NCI-H2107 (cell line): ENCODE results near the gene PPM1D.
"Not testable (repeated sequence)": the region's sequence is repeated elsewhere in the genome, so short reads cannot be mapped to it uniquely, and the experiment has no call there.

Experiments
- DNase-seq: peaks from one replicate; lab custom pipeline; 2025; lab: John Stamatoyannopoulos, UW

Gene PPM1D

DNA sequence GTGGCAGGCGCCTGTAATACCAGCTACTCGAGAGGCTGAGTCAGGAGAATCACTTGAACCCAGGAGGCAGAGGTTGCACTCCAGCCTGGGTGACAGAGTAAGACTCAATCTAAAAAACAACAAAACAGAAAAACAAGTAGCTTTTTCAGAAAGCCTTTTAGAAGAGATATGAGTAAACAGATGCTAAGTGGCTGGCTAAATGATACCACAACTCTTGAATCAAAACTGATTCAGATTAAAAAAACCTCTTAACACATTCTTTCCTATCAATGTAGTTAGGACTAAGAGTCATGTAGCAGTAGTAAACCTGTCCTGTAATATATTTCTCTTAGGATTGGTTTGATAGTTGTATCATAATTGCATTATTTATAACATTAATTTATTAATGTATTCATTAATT, 23.0 kb downstream of the PPM1D start:
- no peak for DNase-seq

DNA sequence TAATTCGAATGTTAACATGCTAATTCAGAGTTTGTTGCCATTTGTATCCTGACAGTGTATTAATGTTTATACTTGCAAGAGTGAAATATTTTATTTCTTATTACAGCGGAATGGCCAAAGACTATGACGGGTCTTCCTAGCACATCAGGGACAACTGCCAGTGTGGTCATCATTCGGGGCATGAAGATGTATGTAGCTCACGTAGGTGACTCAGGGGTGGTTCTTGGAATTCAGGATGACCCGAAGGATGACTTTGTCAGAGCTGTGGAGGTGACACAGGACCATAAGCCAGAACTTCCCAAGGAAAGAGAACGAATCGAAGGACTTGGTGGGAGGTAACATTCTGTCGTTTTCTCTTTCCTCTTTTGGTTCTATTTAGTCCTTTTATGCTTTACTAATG, 23.4 kb downstream of the PPM1D start:
- DNase-seq = no peak

DNA sequence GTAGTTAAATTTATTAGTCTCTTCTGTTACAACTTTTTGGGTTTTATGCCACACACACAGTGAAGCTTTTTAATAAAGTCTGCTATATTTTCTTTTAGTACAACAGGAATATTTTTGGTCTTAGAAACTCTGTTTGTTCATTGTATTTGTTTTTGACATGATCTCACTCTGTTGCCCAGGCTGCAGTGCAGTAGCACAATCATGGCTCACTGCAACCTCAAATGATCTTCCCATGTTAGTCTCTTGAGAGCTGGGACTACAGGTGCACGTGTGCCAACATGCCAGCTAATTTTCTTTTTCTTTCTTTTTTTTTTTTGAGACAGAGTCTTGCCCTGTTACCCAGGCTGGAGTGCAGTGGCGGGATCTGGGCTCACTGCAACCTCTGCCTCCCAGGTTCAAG, 27.1 kb downstream of the PPM1D start:
- no peak for DNase-seq

DNA sequence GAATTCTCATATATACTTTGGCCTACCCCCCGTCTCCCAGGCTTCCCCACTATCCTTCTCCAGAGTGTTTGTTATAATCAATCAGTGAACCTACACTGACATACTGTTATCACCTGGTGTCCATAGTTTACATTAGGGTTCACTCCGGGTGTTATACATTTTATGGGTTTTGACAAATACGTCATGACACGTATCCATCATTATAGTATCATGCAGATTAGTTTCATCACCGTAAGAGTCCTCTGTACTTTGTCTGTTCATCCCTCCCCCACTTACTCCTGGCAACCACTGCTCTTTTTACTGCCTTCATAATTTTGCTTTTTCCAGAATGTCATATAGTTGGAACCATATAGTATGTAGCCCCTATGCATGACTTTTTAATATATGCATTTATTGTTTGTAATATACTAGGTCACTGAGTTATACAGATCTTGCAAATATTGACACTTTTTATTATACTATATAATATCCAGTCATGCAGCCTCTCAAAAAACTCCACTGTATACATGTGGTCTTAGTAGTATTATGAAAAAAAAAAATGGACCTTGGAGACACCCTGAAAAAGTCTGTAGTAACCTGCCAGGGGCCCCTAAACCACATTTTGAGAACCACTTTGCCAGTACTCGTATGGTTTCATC, 28.4 kb downstream of the PPM1D start:
- no peak for DNase-seq

DNA sequence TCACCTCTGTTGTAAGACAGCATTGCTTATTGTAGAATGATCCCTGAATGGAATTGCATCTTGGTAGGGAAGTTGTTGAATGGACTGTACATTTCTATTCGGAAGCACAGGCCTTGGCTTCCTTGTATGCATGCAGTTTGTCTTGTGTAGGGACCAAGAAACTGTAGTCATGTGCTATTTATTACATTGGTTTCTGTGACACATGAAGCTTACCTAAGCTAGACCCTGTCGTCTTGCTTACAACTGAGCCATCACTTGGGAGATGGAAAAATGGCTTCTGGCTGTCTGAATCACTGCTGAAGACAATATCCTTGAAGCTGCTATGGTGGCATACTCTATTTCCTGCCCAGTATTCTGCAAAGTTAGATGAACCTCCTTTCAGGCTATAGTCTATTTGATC, 29.1 kb downstream of the PPM1D start:
- no peak for DNase-seq

DNA sequence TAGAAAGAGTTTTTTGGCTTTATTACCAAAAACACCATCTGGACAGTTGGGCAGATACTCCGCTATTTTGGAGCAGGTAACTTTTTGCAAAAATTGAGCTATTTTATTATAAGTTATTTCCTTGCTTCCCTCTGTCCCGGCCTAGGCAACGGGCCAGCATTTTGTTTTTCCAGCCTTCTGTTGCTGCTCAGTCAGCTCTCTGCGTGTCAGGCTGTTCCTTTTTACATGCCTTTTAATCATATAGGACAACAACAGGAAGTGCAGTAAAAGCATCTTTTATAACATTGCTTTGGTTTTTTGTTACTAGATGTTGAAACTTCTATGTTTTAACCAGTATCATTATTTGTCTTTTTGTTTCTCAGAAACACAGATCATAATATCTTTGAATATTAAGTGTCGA, 30.4 kb downstream of the PPM1D start:
- DNase-seq = no peak

DNA sequence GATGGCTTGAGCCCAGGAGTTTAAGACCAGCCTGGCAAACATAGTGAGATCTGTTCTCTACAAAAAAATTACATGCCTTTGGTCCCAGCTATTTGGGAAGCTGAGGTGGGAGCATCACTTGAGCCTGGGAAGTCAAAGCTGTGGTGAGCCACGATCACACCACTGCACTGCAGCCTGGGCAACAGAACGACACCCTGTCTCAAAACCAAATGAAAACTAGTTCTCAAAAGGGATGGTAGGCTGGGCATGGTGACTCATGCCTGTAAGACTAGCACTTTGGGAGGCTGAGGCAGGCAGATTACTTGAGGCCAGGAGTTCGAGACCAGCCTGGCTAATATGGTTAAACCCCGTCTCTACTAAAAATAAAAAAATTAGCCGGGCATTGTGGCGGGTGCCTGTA, 31.1 kb downstream of the PPM1D start:
- no peak for DNase-seq

DNA sequence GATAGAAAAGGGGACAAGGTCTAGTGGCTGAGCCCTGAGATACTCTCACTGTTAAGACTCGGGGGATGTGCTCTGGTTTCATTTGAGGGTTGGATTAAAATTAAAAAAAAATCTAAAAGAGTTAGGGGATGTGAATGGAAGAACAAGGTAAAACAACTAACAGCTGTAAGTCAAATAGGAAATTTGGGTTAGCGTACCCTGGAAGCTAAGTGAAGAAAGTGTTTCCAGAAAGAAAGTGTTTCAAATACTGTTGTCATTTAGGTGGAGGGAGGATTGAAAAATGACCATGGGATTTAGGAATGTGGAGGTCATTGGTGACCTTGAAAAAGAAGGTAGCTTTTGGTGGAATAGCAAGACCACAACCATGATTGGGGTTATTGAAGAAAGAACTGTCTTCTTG, 37.7 kb downstream of the PPM1D start:
- no peak for DNase-seq

DNA sequence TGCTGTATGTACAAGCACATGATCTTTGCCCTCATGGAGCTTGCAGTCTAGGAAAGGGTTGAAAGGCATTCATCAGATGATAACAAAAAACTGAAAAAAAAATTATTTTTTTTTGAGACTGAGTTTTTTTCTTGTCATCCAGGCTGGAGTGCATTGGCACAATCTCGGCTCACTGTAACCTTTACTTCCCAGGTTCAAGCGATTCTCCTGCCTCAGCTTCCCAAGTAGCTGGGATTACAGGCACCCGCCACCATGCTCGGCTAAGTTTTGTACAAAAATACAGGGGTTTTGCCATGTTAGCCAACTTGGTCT, 39.0 kb downstream of the PPM1D start:
- no peak for DNase-seq

DNA sequence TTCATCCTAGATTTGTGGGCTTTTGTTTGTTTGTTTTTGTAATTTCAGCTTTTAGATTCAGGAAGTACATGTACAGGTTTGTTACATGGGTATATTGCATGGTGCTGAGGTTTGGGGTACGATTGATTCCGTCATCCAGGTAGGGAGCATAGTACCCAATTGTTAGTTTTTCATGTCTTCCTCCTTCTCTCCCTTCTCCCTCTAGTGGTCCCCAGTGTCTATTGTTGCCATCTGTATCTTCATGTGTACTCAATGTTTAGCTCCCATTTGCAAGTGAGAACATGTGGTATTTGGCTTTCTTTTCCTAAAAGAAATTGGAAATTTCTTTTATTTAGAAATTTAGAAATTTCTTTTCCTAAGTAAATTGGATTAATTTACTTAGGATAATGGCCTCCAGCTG, 40.5 kb downstream of the PPM1D start:
- no peak for DNase-seq

DNA sequence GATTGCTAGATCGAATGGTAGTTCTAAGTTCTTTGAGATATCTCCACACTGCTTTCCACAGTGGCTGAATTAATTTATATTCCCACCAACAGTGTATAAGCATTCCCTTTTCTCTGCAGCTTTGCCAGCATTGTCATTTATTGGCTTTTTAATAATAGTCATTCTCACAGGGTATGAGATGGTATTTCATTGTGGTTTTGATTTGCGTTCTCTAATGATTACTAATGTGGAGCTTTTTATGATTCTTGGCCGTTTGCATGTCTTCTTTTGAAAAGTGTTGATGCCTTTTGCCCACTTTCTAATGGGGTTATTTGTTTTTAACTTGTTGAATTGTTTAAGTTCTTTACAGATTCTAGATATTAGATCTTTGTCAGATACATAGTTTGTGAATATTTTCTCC, 41.1 kb downstream of the PPM1D start:
- no peak for DNase-seq

DNA sequence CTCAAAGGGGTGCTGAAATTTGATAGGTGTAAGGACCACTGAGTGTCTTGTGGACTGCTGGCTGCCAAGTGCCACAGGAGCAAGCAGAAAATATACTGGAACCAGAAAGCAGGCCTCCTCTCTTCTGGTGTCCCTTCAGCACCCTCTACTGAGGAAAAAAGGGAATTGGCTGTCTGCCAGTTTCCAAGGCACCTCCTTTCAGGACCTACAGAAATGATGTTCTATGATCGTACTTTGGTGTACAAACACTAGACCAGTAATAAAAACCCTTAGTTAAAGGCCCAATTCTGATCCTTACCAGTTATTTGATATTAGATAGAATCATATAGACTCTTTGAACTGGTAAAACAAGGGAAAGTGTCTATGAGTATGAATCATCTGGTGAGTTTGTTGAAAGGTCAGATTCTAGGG, 41.8 kb downstream of the PPM1D start:
- peak; percentile 73 for DNase-seq

DNA sequence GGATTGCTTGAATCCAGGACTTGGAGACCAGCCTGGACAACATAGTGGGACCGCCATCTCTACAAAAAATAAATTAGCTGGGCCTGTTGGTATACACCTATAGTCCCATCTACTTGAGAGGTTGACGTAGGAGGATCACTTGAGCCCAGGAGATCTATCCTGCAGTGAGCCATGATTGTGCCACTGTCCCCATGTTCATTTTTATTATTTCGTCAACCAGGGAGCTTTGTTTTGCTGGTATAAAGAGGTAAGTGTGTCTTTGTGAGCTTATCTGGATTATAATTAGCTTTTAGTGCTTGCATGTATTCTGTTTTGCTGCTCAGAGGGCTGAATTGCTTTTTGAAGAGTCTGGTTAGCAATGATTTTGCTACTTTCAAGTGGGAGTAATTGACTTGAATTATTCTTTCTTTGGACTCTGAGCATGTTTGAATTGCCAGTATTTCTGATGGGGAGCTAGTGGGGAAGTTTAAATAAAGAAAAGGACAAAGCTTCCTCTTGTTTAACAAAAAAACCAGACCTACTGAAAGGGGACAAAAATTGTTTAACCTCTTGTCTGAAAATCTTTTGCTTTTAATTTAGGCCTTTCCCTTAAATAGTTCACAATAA, 46.0 kb downstream of the PPM1D start:
- peak; percentile 38 for DNase-seq

DNA sequence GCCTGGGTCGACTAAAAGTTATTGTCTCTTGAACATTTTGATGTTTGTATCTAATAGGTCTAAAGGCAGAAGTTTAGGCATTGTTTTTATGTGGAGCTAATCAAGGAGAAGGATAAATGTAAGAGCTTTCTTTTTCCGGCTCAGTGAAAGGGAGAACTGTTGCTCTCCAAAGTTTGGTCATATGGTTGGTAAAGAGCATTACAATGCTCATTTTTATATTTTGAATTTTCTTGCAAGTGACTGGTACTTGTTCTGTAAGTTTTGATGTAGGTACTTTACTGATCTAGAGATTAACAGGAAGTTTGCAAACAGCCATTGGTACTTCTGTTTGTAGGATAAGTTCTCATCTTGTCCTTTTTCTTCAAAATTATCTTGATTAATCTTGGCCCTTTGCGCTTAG, 46.7 kb downstream of the PPM1D start:
- DNase-seq = no peak

DNA sequence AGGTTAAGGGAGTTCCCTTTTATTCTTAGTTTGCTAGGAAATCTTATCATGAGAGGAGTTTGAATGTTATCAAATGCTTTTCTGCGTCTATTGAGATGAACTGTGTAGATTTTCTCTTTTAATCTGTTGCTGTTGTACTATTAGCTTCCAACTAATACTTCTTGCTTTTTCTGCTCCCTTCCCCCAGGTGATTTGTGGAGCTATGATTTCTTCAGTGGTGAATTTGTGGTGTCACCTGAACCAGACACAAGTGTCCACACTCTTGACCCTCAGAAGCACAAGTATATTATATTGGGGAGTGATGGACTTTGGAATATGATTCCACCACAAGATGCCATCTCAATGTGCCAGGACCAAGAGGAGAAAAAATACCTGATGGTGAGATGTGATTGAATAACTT, 47.7 kb downstream of the PPM1D start:
- no peak for DNase-seq

DNA sequence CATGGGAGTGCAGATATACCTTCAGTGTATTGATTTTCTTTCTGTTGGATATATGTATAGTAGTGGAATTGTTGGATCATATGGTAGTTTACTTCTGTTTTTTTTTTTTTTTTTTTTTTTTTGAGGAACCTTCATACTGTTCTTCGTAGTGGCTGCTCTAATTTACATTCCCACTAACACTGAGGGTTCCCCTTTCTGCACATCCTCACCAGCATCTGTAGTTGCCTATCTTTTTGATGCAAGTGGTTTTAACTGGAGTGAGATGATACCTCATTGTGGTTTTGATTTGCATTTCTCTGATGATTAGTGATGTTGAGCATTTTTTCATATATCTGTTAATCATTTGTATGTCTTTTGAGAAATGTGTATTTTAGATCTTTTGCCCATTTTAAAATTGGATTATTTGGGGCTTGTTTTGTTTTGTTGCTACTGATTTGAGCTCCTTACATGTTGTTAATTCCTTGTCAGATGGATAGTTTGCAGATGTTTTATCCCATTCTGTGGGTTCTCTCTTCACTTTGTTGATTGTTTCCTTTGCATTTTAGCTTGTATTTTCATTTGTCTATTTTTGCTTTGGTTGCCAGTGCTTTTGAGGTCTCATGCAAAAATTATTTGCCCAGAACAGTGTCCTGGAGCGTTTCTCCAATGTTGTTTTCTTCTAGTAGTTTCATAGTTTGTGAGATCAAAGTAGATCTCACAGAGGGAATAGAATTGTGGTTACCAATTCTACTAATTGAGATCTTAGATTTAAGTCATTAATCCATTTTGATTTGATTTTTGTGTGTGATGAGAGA, 52.7 kb downstream of the PPM1D start:
- DNase-seq = no peak

DNA sequence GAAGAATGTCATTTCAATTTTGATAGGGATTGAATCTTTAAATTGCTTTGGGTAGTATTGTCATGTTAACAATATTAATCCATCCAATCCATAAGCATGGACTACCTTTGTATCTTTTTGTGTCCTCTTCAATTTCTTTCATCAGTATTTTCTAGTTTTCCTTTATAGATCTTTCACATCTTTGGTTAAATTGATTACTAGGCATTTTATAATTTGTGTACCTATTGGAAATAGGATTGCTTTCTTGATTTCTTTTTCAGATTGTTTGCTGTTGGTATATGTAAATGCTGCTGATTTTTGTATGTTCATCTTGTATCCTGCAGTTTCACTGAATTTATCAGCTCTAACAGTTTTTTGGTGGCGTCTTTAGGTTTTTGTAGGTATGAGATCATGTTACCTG, 53.6 kb downstream of the PPM1D start:
- no peak for DNase-seq

DNA sequence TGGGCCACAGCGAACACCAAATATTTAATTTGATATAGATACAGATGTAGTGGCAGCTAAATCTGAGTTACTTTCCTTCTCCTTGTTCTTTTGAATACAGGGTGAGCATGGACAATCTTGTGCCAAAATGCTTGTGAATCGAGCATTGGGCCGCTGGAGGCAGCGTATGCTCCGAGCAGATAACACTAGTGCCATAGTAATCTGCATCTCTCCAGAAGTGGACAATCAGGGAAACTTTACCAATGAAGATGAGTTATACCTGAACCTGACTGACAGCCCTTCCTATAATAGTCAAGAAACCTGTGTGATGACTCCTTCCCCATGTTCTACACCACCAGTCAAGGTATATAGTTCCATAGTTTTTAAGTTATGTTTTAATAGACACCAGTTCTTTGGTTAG, 56.5 kb downstream of the PPM1D start:
- DNase-seq = no peak

DNA sequence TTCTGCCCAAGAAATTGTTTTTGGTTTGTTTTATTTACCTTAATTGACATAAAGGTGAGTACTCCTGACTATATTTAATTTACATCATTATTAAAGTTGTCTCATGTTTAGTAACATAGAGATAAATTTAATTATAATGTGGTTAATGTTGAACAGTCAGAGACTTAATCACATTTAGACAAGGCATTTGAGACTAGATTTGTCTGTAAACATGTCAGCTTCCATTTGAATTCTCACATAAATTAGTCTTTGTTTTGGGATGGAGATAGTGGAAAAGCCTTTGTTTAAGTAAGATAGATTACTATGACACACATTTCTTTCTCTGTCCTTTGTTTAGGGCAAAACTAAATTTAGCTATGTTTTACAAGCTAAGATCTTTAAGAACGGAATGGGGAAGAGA, 59.2 kb downstream of the PPM1D start:
- DNase-seq = no peak

DNA sequence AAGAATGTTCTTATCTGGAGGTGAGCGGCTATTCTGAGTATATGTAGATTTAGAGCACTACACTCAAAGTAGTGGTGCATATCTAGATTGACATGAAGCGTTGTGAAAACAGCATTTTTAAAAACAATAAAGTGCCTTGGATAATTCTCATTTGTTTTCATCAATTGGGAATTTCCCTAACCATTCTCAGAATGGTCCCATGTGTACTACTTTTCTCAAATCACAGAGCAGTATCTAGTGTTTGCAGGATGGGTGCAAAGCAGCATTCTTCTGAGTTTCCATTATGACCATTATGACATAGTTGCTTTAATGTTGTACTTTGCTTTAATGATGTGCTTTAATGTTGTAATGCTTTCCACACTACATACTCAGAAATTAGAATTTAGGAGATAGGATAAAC, 61.5 kb downstream of the PPM1D start:
- no peak for DNase-seq

DNA sequence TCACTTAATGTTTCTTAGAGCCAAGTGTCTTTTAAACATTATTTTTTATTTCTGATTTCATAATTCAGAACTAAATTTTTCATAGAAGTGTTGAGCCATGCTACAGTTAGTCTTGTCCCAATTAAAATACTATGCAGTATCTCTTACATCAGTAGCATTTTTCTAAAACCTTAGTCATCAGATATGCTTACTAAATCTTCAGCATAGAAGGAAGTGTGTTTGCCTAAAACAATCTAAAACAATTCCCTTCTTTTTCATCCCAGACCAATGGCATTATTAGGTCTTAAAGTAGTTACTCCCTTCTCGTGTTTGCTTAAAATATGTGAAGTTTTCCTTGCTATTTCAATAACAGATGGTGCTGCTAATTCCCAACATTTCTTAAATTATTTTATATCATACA, 64.0 kb downstream of the PPM1D start:
- no peak for DNase-seq

DNA sequence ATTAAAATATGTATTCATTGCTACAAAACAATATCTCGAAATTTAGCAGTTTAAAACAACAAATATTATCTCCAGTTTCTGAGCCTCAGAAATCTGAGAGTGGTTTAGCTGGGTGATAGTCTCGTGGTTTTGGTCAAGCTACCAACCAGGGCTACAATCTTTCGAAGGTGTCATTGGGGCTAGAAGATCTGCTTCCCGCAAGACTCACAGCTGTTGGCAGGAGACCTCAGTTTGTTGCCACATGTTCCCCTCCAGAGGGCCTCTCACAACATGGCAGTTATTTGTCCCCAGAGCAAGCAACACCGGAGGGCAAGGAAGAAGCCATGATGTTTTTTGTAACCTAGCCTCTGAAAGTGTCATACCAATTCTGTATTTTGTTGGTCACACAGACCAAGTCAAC, 65.6 kb downstream of the PPM1D start:
- DNase-seq = no peak

DNA sequence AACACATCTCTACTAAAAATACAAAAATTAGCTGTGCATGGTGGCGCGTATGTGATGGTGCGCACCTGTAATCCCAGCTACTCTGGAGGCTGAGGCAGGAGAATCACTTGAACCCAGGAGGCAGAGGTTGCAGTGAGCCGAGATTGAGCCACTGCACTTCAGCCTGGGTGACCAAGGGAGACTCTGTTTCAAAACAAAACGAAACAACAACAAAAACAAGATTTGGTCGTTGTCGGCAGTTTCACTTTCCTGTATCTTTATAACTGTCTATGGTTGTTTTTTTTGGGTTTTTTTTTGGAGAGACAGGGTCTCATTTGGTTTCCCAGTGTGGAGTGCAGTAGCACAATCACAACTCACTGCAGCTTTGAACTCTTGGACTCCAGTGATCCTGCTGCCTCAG, 68.7 kb downstream of the PPM1D start:
- DNase-seq = not testable (repeated sequence)

DNA sequence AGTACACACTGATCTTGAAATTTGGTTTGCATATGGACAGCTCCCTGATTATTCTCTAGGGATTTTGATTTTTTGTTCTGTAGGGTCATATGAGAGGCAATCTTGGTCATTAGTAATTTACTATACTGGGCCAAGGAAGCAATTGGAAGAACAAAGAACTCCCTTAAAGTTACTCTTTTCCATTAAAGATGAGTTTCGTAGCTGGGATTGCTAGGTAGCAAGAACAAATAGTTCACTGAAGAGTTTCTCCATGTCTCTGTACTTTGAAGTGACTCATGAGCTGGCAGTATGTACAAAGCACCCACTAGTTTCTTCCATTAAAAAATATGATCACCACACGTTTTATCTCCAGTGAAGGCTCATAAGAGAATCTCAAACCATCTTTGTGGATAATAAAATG, 71.5 kb downstream of the PPM1D start:
- DNase-seq = no peak
